ENCODE measurements around the gene ADCY1.
"Not testable (repeated sequence)": the region's sequence is repeated elsewhere in the genome, so short reads cannot be mapped to it uniquely, and the experiment has no call there.

Gene ADCY1

GRCh38 chr7:45573661-45574415 lies at the start of gene ADCY1:
Gene ADCY1 (plus strand): TSS chr7:45574368. CDS start chr7:45574544, 176 bp downstream.
- DNase-seq = peak; percentile 13

- DNase-seq = no peak
These were observed 49.7 kb upstream of the ADCY1 start for GRCh38 chr7:45524445-45524844.

GRCh38 chr7:45525057-45525456 lies 49.1 kb upstream of the ADCY1 start:
- no peak for DNase-seq

GRCh38 chr7:45543473-45543872 lies 30.7 kb upstream of the ADCY1 start:
- DNase-seq = no peak

GRCh38 chr7:45545105-45545710 lies 29.0 kb upstream of the ADCY1 start:
- not testable (repeated sequence) for DNase-seq

GRCh38 chr7:45548917-45549316 lies 25.3 kb upstream of the ADCY1 start:
- DNase-seq = not testable (repeated sequence)

GRCh38 chr7:45563401-45563800 lies 10.8 kb upstream of the ADCY1 start:
- no peak for DNase-seq

- no peak for DNase-seq
These were observed 10.2 kb upstream of the ADCY1 start for GRCh38 chr7:45563941-45564461.

GRCh38 chr7:45564485-45564884 lies 9.7 kb upstream of the ADCY1 start:
- DNase-seq = no peak

- no peak for DNase-seq
These were observed 9.2 kb upstream of the ADCY1 start for GRCh38 chr7:45564886-45565455.

- no peak for DNase-seq
These were observed 7.8 kb upstream of the ADCY1 start for GRCh38 chr7:45566386-45566785.

- no peak for DNase-seq
These were observed 7.2 kb upstream of the ADCY1 start for GRCh38 chr7:45566961-45567360.

GRCh38 chr7:45567713-45568112 lies 6.5 kb upstream of the ADCY1 start:
- DNase-seq = no peak

- DNase-seq = no peak
These were observed 5.5 kb upstream of the ADCY1 start for GRCh38 chr7:45568536-45569289.

GRCh38 chr7:45569290-45569685 lies 4.9 kb upstream of the ADCY1 start:
- no peak for DNase-seq

- no peak for DNase-seq
These were observed 3.4 kb upstream of the ADCY1 start for GRCh38 chr7:45570797-45571196.

- no peak for DNase-seq
These were observed 964 bp upstream of the ADCY1 start for GRCh38 chr7:45573204-45573603.

GRCh38 chr7:45574416-45574668 lies 174 bp downstream of the ADCY1 start:
- peak; percentile 25 for DNase-seq

GRCh38 chr7:45574669-45575500 lies 717 bp downstream of the ADCY1 start:
- DNase-seq = no peak

- no peak for DNase-seq
These were observed 1.5 kb downstream of the ADCY1 start for GRCh38 chr7:45575501-45576248.

- no peak for DNase-seq
These were observed 2.2 kb downstream of the ADCY1 start for GRCh38 chr7:45576249-45576929.

Measured in NCI-H2107 (cell line).